Left lung (tissue), 10 donors: ENCODE data around the gene ASCL2. TPM values are rescaled to one million over a fixed set of nuclear protein-coding genes. Genes with fewer than 3 reads are reported as not detected.

ENCODE experiments used
- ATAC-seq: fragments of 200-7000 bp; cut with Tn5 transposase; one replicate; pipeline ENCODE4 v1.9.1; 2020; ENCODE audit warnings: moderate library complexity
- DNase-seq, 4 donors: peaks; one replicate each; pipeline ENCODE4 v3.0.0-alpha.2; 2013 to 2020
- H3K27ac ChIP-seq, 2 donors: fragments of 200-600 bp; sonication (generic) in 1 of 2; one replicate each; pipeline versions ENCODE4 v1.5.0 to v1.8.0; 2020 to 2021
- H3K27me3 ChIP-seq, 2 donors: fragments of 200-600 bp; sonication (generic) in 1 of 2; one replicate each; pipeline versions ENCODE4 v1.5.0 to v1.8.0; 2020 to 2021
- H3K36me3 ChIP-seq, 2 donors: fragments of 200-600 bp; sonication (generic) in 1 of 2; one replicate each; pipeline versions ENCODE4 v1.5.0 to v1.8.0; 2020 to 2021
- H3K4me1 ChIP-seq, 2 donors: fragments of 200-600 bp; one replicate each; pipeline ENCODE4 v1.8.0; 2021
- H3K4me3 ChIP-seq, 2 donors: fragments of 200-600 bp; sonication (generic) in 1 of 2; one replicate each; pipeline versions ENCODE4 v1.5.0 to v1.8.0; 2020 to 2021; ENCODE audit warnings: mild to moderate bottlenecking in 1 of 2
- H3K9me3 ChIP-seq, 2 donors: fragments of 200-600 bp; sonication (generic) in 1 of 2; one replicate each; pipeline versions ENCODE4 v1.5.0 to v1.8.0; 2020 to 2021
- CTCF ChIP-seq, 2 donors: fragments of 200-600 bp; sonication (generic) in 1 of 2; IDR thresholded peaks; one replicate each; pipeline versions ENCODE4 v1.5.0 to v1.8.0; 2021; ENCODE audit warnings: antibody characterized with exemption in 2 of 2
- intact Hi-C, 2 donors: fragments of 100-400 bp; cut with DNase I; formaldehyde crosslinking; loops; one replicate each; pipeline versions ENCODE4 v1.11.2 to v1.14.2; 2022
- polyA plus RNA-seq, 6 donors: library from polyadenylated mRNA; unstranded; fragments of 120-200 nt; gene quantifications; one replicate each; pipeline ENCODE4 v1.2.1, GENCODE V29; 2013; ENCODE audit not compliant: insufficient read length in 6 of 6
- total RNA-seq, 2 donors: library from RNA; stranded (reverse); fragmentation: NEBNext Ultra II Directional; extraction: Animal tissue kit (Norgen Biotek cat#: 25700); gene quantifications; one replicate each; pipeline ENCODE4 v1.2.1, GENCODE V29; 2021
- donor health status: DM: no; HTN: yes; CAD: no.
- donor health status: DM: no; HTN: no; CAD: no.

ASCL2 gene
- total and polyA plus RNA-seq, 8 donors = 0.50 to 2.3 (median 1.2) TPM

GRCh38 chr11:2263071-2263565 is 7.3 kb downstream of the ASCL2 start:
- Histone ChIP-seq H3K27ac (no peak overlapping the region), H3K36me3 (no peaks in the 10 kb centered on the region), H3K9me3 (no peaks in the 10 kb centered on the region), H3K4me1 (peaks cover 0 to 19% of the 10 kb centered on the region in 2 donors), H3K4me3 (no peak overlapping the region), H3K27me3 (peaks cover 0 to 4% of the 10 kb centered on the region in 2 donors)
- DNase-seq = no peak
- intact Hi-C loops = no loop called here
- no peak for ATAC-seq
- no peak for TF ChIP-seq CTCF (IDR thresholded peaks at IDR 0.05)

GRCh38 chr11:2262301-2263070 is 7.9 kb downstream of the ASCL2 start:
- TF ChIP-seq CTCF (IDR thresholded peaks at IDR 0.05) = no peak
- intact Hi-C loops = no loop called here

GRCh38 chr11:2261436-2262230 is 8.8 kb downstream of the ASCL2 start:
- no peak overlapping the region for H3K27ac ChIP-seq
- no peaks in the 10 kb centered on the region for H3K36me3 ChIP-seq
- ATAC-seq (no peak), DNase-seq (peak in 1 of 4 donors; percentile 55)
- intact Hi-C loops = no loop called here
- TF ChIP-seq CTCF (IDR thresholded peaks at IDR 0.05) = no peak
- peaks cover 0 to 18% of the 10 kb centered on the region in 2 donors for H3K4me1 ChIP-seq
- no peaks in the 10 kb centered on the region for H3K27me3 ChIP-seq
- no peaks in the 10 kb centered on the region for H3K9me3 ChIP-seq
- H3K4me3 ChIP-seq = no peak overlapping the region

More at GRCh38 chr11:2262301-2263070, 7.9 kb downstream of the ASCL2 start:
- no peaks in the 10 kb centered on the region for H3K27me3 ChIP-seq
- no peaks in the 10 kb centered on the region for H3K36me3 ChIP-seq
- no peak for DNase-seq
- ATAC-seq = no peak
- H3K27ac ChIP-seq = no peak overlapping the region
- H3K4me3 ChIP-seq = no peak overlapping the region
- peaks cover 0 to 18% of the 10 kb centered on the region in 2 donors for H3K4me1 ChIP-seq
- no peaks in the 10 kb centered on the region for H3K9me3 ChIP-seq

- ATAC-seq (no peak), DNase-seq (peak in 1 of 4 donors; percentile 65)
- intact Hi-C loops = no loop called here
- H3K4me3 ChIP-seq = no peak overlapping the region
- H3K9me3 ChIP-seq = no peaks in the 10 kb centered on the region
- H3K27me3 ChIP-seq = no peaks in the 10 kb centered on the region
- H3K27ac ChIP-seq = no peak overlapping the region
- H3K36me3 ChIP-seq = no peaks in the 10 kb centered on the region
- peaks cover 0 to 11% of the 10 kb centered on the region in 2 donors for H3K4me1 ChIP-seq
- TF ChIP-seq CTCF (IDR thresholded peaks at IDR 0.05) = no peak
Observed at GRCh38 chr11:2260491-2261364, 9.7 kb downstream of the ASCL2 start.
